Kidney capillary endothelial cell (primary cell): ENCODE data around the gene TINAG.

ENCODE experiments used
- DNase-seq: peaks from one replicate; pipeline ENCODE4 v3.0.0-alpha.2; 2018; ENCODE audit warnings: low spot score

The TINAG gene, protein sequence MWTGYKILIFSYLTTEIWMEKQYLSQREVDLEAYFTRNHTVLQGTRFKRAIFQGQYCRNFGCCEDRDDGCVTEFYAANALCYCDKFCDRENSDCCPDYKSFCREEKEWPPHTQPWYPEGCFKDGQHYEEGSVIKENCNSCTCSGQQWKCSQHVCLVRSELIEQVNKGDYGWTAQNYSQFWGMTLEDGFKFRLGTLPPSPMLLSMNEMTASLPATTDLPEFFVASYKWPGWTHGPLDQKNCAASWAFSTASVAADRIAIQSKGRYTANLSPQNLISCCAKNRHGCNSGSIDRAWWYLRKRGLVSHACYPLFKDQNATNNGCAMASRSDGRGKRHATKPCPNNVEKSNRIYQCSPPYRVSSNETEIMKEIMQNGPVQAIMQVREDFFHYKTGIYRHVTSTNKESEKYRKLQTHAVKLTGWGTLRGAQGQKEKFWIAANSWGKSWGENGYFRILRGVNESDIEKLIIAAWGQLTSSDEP

DNA sequence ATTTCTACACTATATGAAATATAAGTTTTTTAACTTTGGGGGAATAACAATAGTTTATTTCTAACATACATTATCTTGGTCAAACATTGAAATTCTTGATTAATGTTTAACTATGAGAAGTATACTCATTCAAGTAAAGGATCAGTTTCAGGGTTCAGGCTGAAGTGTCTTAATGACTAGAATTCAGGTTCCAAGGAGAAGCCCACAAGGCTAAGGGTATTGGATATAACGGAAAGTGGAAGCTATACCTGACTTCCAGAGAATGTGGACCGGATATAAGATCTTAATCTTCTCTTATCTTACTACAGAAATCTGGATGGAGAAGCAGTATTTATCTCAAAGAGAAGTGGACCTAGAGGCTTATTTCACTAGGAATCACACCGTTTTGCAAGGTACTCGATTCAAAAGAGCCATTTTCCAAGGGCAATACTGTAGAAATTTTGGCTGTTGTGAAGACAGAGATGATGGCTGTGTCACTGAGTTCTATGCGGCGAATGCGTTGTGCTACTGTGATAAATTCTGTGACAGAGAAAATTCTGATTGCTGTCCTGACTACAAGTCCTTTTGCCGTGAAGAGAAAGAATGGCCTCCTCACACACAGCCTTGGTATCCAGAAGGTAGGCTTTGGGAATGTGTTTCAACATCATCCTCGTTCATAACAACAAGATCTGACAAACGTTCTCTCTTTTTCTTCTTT, at the start of gene TINAG:
Gene TINAG (plus strand): TSS at position 153 of the 697 bp plus-strand sequence. CDS start 110 bp downstream, at position 263.
- DNase-seq: no peak

DNA sequence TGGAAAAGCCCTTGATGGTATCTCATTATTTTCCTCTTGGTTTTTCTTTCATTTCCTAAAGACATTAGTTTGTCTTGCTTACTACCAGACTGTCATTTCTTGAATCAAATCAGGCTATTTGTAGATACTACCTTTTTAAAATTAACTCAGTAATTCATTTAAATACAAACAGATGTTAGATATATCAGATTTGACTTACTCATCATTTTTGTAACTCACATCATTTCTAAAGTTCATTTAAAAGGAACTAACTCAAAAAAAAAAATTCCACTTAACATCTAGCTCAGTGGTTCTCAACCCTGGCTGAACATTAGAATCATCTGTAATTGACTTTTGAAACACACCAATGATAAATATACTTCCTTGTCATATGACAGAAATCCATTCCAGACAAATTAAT, 48.2 kb upstream of the TINAG start:
- no peak for DNase-seq

DNA sequence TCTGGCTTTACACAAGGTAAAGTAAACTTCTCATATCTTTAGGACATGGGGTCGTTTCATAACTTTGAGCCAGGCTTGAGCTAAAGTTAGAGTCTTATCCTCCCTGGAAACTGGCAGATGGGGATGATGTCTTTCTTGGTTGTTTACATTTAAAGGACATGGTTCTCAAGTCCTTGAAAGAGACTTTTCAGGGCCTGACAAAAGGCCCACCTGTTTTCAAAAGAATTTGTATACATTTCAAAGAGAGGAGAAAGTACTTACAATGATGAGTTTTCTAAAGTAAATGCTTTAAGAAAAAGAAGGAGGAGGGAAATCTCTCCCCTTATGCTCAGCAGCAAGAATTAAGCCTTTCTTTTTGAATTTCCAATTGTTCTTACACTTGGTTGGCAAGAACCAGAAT, 45.7 kb upstream of the TINAG start:
- DNase-seq: no peak

DNA sequence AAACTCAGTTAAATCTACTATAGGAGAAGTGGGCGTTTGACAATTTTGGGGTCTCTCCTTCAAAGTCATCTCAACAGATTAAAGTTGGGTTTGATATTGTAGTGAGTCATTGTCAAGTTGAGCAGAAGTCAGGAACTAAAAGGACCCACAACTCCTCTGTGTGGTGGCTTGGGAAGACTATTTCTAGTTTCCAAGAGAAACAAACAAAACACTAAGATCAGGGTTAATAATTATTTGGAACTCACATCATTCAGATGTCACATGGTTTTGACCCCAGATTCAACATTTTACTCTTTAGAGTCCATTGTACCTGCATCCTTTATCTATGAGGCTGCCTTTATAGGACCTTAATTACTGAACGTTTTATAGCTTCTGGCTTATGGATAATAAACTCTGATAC, 45.3 kb upstream of the TINAG start:
- DNase-seq: no peak

DNA sequence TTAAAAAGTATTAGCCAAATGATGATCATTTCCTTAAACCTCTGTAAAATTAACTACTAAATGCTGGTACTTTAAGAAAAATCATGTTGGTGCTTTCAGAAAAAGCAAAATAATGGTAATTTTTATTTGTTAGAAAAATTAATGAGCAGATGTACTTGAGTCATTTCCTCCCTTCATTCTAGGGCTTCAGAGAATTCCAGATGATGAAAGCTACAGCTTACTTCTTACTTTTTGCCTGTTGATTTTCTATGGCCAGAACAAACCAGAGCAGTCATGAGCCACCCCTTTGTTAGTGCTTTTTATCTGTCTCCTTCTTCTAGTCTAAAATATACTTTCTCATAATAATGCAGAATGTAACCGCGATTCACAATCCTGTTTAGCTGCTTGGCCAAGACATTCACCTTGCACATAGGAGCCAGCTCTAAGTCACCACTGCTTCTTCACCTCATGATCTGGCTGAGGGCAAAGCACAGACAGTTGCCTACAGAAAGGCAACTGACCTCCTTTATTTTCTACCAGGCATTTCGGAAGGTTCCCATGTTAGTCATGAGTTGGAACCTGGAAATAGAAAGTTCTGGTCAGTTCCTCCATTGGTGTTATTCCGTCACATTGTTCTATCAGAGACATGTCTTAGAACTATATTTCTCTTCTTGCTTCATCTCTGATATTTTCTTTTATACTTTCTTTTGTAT, 43.5 kb upstream of the TINAG start:
- no peak for DNase-seq

DNA sequence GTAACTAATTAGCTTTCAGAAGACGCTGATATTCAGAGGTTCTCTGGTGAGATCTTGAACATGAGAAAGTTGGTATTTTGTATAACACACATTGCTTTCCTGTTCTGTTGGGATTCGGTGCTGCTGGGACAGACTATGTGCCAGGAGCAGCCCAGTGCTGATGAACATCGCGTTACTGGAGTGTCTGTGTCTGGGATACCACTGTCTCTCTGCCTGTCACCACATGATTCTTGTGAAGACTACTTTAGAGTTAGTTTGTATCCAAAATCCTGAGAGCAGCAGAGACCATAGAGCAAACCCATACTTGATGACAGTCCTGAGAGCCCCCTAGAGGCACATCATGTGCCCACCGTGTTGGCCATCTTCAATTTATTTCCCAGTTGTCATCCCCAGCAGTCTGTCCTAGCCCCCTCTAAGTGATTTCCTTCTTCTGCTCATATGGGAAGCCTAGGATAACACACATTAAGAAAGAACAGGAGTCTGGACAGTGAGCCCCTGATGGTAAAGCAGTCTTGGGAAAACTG, 41.8 kb upstream of the TINAG start:
- no peak for DNase-seq

DNA sequence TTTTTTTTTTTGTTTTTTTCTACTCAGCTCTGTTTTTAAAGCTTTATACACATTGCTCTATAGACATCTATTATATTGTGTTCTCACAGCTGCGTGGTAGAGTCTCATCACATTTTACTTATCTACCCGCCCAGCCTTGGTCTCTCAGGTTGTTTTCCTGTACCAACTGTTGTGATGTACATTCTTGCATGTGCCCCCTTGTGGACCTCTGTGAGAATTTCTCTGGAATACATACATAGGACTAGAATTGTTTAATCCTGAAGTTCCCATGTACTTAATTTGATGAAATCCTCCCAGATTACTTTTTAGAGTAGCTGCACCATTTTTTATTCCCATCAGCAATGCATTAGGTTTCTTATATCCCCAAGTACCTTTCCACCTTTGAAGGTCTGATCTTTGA, 40.4 kb upstream of the TINAG start:
- DNase-seq: peak; percentile 50

DNA sequence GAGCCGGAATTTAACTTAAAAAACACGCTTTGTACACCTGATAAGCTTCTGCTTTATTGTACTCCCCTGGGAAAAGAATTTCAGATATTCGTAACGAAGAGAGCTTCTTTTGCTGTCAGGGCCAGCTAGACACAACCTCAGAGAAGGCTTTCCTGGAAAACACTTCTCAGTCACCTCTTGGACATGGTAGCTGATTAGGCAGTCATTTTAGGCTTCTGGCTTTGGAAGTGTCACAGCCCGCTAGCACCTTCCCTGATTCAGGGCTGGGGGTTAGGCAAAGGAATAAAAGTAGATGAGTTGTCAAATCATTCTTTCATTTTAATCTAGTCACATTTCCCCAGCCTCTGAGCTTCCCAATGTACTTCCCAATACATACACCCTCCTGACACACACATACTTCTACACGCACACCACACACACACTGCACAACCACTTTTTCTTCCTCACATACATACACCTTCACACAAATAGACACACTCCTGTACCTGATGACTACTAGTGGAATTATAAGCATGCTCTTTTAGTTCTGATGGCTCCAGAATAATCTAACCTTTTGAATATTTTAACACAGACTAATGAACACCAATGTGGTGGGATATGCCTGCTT, 34.9 kb upstream of the TINAG start:
- no peak for DNase-seq

DNA sequence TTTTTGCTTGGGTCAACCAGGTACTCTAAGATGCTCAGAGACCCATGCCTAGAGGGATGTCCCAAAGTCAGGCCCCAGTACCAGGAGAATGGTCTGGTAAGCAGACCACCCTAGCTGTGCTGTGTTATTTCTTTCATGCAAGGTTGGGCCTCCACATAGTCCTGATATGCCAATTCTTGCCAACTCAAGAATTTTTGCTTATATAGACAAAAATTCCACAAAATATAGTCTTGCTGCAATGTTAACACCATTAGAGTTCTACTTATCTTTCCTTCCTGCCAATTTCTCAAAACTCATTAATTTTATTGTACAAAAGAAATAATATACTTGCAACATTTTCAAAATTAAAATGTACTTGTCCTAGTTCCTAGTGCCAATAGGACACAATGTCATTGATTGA, 33.9 kb upstream of the TINAG start:
- DNase-seq: no peak

DNA sequence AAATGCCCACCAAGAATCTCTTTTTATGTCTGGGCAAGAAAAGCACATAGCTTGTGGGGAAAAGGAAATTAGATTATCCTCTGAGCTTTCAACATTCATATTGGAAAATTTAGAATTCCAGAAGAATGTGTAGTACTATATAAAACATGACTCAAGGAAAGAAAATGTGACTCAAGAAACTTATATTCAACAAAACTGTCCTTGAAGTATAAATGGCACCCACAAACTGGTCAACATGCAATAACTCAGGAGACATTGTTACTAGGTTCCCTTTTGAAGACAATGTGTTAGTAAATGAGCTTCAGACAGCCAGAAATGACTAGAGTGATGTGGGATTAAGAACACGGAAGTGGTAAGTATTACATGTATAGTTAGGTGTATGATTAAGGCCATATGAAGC, 26.1 kb upstream of the TINAG start:
- DNase-seq: peak; percentile 56

DNA sequence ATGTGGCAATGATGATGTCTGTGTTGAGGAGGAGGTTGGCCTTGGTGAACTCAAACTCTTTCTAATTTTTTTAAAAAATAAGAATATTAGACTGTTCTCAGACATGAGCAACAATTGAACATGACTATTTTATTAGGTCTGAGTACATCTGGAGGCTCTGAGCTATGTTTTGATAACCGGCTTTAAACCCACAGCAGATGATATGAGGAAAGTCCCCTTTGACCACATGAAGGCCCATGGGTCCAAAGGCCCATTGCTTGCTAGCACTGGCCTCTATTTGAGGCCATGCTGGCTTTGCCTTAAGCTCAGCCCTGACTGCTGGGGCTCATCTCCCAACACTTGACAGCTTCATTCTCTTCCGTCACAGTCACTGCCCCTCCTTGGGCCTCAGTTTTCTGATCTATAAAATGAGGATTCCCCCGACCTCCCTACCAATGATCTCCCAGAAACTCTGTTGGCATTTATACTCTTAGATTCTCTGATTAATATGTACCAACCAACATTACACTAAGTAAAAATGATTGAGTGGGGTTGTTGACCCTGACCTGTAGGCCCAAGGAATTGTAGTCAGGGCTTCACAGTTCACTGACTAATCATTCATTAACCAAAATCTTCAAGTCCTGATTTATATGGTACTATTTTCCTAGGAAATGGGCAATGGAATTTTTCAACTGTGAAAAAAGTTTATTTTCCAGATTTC, 23.9 kb upstream of the TINAG start:
- DNase-seq: no peak

DNA sequence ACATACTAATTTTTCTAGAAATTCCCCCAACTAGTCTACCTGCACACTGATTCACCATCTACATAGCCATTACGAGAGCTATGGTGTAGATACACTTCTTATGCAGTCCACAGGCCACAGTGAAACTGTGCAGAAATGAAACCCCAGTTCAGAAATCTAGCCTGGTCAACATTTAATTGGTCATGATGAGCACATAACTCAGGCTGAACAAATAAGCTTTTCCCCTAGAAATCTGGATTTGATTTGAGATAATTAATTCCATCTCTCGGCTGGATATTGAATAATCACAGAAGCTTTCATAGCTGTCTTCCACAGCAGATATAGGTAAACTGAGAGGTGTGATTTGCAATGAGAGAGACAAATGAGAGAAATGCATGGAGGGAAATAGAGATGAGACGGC, 22.6 kb upstream of the TINAG start:
- no peak for DNase-seq

DNA sequence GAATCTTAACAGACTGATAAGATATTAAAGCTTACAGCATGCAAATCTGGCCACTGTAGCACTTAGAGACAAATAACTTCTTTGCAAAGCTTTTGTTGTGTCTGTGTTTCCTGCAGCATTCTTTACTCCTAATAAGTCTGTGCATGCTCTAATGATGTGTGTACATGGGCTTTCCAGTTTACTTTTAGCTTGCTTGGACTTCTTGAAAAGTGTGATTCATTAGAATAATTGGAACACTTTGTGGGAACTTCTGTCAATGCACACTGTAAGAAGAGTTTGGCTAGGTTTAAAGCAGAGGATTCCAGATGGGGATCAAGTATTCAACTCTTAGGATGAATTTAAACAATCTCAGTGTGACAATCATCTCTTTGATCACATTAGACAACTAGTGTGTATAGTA, 22.1 kb upstream of the TINAG start:
- DNase-seq: no peak

DNA sequence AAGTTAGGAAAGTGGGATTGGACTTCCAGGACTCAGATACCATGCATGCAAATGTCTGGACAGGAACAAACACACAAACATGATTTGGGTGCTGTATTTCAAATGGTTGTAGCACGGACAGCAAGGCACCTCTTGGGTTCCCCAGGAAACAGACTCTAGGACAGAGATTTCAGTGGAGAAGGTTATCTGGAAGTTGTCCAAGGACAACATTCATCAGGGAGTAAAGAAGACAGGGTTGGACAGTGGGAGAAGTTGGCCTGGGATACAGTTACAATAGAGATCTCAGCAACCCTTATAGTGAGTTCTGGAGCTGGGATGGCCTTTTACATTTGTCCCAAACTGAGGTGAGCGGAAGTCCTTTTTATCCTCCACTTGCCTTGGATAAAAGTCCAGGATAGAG, 19.8 kb upstream of the TINAG start:
- no peak for DNase-seq

DNA sequence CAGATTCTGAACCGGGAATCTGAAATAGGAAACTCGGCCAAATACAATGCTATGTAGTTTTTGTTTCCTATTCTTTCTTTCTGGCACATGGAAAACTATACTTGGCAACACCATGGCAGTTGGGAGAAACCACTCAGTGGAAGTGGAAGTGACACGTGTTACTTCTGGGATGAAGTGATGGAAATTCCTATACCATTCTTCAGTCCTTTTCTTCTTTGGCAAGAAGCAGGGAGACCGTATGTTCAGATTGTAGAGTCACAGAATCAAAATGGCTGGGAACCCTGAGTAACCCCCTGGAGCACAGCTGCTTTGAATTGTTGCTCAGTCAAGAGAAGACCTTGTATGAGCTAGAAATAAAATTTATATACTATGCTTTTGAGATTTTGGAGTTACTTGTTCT, 18.8 kb upstream of the TINAG start:
- DNase-seq: no peak

DNA sequence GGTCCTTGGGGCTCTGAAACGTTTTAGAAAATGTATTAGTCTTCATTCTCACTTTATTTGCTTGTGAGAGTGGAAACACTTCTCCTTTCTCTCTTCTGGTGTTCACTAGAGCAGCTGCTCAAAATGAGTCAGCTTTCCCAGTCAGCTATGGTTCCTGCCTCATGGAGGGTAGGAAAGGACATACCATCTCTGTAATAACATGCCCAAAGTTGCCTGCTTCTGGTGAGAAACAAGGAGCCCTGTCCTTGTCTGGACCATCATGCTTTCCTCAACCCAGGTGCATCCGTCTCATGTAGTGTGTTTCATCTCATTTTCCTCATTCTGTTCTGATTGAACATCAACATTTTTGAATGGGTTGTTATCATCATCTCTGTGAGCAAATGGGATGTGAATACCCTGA, 17.1 kb upstream of the TINAG start:
- DNase-seq: peak; percentile 71

DNA sequence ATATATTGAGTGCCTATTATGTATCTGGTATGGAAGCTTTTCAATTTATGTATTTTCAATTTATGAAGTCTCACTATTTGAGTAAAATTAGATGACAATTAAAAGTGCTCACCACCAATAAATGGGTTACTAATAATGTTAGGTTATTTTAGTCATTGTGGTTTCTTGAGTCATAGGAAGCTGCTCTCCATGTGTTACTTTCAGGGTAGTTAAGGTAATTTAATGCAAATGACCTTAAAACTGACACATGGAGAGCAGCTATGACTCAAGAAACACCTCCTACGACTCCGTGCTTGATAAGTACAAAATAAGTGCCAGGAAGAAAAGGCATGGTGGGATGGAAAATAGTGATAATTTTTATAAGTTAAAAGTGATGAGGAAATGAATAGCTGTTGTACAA, 16.5 kb upstream of the TINAG start:
- peak; percentile 67 for DNase-seq

DNA sequence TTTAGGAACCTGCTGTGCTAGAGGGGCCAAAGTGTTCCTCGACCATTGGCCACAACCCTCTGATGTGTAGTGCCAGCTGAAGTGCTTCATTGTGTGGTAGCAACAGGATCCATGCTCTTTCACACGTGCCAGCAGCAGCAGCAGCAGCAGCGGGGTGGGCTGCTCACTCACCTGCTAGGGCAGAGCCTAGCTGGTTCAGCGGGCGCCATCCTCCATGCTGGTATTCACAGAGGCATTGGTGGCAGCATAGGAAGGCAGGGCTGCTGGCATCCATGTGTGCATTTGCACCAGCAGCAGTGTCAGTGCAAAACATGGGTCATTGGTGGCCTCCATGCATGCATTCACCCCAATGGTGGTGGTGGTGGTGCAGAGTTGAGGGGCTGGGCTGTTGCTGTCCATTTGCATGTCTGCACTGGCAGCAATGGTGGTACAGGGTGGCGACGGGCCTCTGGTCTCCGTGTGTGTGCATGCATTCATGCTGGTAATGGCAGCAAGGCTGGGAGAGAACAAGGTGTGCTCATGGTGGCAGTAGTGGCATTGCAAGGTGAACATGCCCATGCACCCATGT, 13.2 kb upstream of the TINAG start:
- no peak for DNase-seq

DNA sequence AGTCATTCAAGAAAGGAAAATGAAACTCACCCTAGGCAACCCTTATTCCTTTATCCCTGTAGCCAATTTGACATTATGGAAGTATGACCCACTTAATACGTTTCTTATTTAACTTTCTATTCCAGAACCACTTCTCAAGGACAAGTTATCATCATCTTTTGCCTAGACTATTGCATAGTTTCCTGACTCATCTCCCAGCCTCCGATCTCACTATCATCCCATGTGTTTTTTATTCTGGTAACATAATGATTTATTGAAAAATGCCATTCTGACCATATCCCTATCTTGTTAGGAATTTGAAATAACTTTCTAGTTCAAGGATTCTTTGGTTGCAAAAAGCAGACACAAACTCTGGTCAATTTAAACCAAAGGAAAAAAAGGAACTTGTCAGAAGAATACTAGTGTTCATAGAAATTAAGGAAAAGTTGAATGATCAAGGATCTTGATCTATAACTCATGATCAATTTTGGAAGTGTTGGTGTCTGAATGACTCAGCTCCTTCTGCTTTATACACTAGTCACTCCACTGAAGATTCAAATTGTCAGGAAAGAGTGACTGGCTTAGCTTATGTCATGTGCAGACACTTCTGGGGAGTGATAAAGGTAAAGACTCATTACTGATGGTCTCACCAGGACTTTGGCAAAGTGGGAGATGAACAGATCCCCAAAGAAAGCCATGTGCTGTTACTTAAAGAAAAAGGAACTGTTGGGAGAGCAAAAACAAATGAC, 8.5 kb upstream of the TINAG start:
- no peak for DNase-seq

DNA sequence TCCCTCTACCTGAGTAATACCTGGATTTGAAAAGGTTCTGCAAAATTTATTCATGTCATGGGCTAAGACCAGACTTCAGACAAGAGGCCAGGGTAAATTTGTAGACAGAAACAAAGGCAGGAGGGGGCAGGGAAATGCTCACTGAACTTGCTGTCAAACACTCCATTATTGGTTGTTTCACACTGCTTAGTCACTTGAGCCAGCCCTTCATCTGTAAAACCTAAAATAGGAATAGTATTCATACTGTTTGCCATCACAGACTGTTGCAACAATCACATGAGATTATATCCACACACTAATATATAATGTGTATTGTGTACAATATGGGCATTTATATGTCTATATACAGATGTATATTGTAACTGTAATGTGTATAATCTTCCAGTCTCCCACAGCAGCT, 6.5 kb upstream of the TINAG start:
- DNase-seq: no peak
